Neural progenitor cell (in vitro differentiated cells): ENCODE results near the gene PLB1. TPM values are rescaled to one million over a fixed set of nuclear protein-coding genes. Genes with fewer than 3 reads are reported as not detected.

Experiments
- DNase-seq: peaks from one replicate; pipeline ENCODE4 v3.0.0-alpha.2; 2016; ENCODE audit warnings: low spot score
- H2AFZ ChIP-seq: fragments of 200-600 bp; sonication (generic); replicated peaks from 2 replicates; pipeline ENCODE4 v1.6.1; 2016; ENCODE audit warnings: antibody characterized with exemption
- H3F3A ChIP-seq: fragments of 200-600 bp; sonication (generic); 2 replicates; pipeline ENCODE4 v1.6.1; 2016; ENCODE audit warnings: antibody characterized with exemption, low read depth
- H3K27ac ChIP-seq: fragments of 200-600 bp; sonication (generic); 2 replicates; pipeline ENCODE4 v1.5.1; 2016; ENCODE audit warnings: mild to moderate bottlenecking
- H3K27me3 ChIP-seq: fragments of 200-600 bp; sonication (generic); 2 replicates; pipeline ENCODE4 v1.6.1; 2016; ENCODE audit warnings: mild to moderate bottlenecking, moderate library complexity
- H3K36me3 ChIP-seq: fragments of 200-600 bp; sonication (generic); 2 replicates; pipeline ENCODE4 v1.5.1; 2016
- H3K4me1 ChIP-seq: fragments of 200-600 bp; sonication (generic); 2 replicates; pipeline ENCODE4 v1.6.1; 2016; ENCODE audit warnings: mixed run types
- H3K4me2 ChIP-seq: fragments of 200-600 bp; sonication (generic); 2 replicates; pipeline ENCODE4 v1.6.1; 2016
- H3K4me3 ChIP-seq: fragments of 200-600 bp; sonication (generic); 2 replicates; pipeline ENCODE4 v1.5.1; 2016
- H3K79me2 ChIP-seq: fragments of 200-600 bp; sonication (generic); 2 replicates; pipeline ENCODE4 v1.6.1; 2016; ENCODE audit warnings: low read depth
- H3K9ac ChIP-seq: fragments of 200-600 bp; sonication (generic); 2 replicates; pipeline ENCODE4 v1.6.1; 2016
- H3K9me3 ChIP-seq: fragments of 200-600 bp; sonication (generic); 2 replicates; pipeline ENCODE4 v1.5.1; 2016; ENCODE audit warnings: low read depth
- H4K20me1 ChIP-seq: fragments of 200-600 bp; sonication (generic); 2 replicates; pipeline ENCODE4 v1.6.1; 2016; ENCODE audit warnings: low read depth
- H3K27ac Mint-ChIP-seq: 3 replicates; pipeline ENCODE4 v1.8.0; 2021; ENCODE audit warnings: mixed read lengths
- H3K27me3 Mint-ChIP-seq: 2 replicates; pipeline ENCODE4 v1.8.0; 2022; ENCODE audit warnings: low read depth, mild to moderate bottlenecking, inconsistent platforms, moderate library complexity, mixed read lengths; ENCODE audit not compliant: insufficient read depth
- H3K36me3 Mint-ChIP-seq: 3 replicates; pipeline ENCODE4 v1.8.0; 2021; ENCODE audit warnings: mixed read lengths
- H3K4me1 Mint-ChIP-seq: 3 replicates; pipeline ENCODE4 v1.8.0; 2021; ENCODE audit warnings: mixed read lengths
- H3K4me3 Mint-ChIP-seq: 3 replicates; pipeline ENCODE4 v1.8.0; 2021; ENCODE audit warnings: mild to moderate bottlenecking, moderate library complexity, mixed read lengths
- H3K9me3 Mint-ChIP-seq: 3 replicates; pipeline ENCODE4 v1.8.0; 2020; ENCODE audit warnings: mixed read lengths
- CTCF ChIP-seq: fragments of 200-600 bp; sonication (generic); IDR thresholded peaks from 2 replicates; pipeline ENCODE4 v1.5.1; 2017; ENCODE audit warnings: antibody characterized with exemption, mild to moderate bottlenecking
- EZH2 ChIP-seq: fragments of 200-600 bp; sonication (generic); IDR thresholded peaks from 2 replicates; pipeline ENCODE4 v1.6.1; 2017; ENCODE audit warnings: antibody characterized with exemption, mild to moderate bottlenecking, moderate library complexity
- EZH2phosphoT487 ChIP-seq: fragments of 200-600 bp; sonication (generic); IDR thresholded peaks from 2 replicates; pipeline ENCODE4 v1.6.1; 2017; ENCODE audit warnings: antibody characterized with exemption
- total RNA-seq: library from RNA; depleted of rRNA; stranded (reverse); fragments of >200 nt; gene quantifications from 2 replicates; pipeline ENCODE4 v1.2.3, GENCODE V29; 2015; ENCODE audit warnings: low replicate concordance

Gene PLB1
- total RNA-seq, 1 donor from 2014 or later = not detected

GRCh38 chr2:28654663-28655320 is 158.9 kb downstream of the PLB1 start:
- H2AFZ ChIP-seq = peak overlapping the region; percentile 13
- H3K4me1 Mint-ChIP-seq = peaks cover 33% of the 10 kb centered on the region
- no peak for DNase-seq
- TF ChIP-seq EZH2phosphoT487 (no peak), EZH2 (no peak), CTCF (no peak)
- H3K36me3 ChIP-seq = no peaks in the 10 kb centered on the region
- no peaks in the 10 kb centered on the region for H3K27me3 ChIP-seq
- no peaks in the 10 kb centered on the region for H3K9me3 ChIP-seq
- H3F3A ChIP-seq = no peaks in the 10 kb centered on the region
- no peak overlapping the region for H3K4me2 ChIP-seq
- H3K4me1 ChIP-seq = no peaks in the 10 kb centered on the region
- H3K79me2 ChIP-seq = no peaks in the 10 kb centered on the region
- H3K27ac ChIP-seq = no peak overlapping the region
- H3K9me3 Mint-ChIP-seq = no peaks in the 10 kb centered on the region
- no peak overlapping the region for H3K4me3 Mint-ChIP-seq
- H4K20me1 ChIP-seq = no peaks in the 10 kb centered on the region
- H3K36me3 Mint-ChIP-seq = no peaks in the 10 kb centered on the region
- H3K4me3 ChIP-seq = no peak overlapping the region
- H3K27me3 Mint-ChIP-seq = peaks cover 15% of the 10 kb centered on the region
- no peak overlapping the region for H3K9ac ChIP-seq
- H3K27ac Mint-ChIP-seq = no peak overlapping the region

- Histone ChIP-seq H3K79me2 (no peaks in the 10 kb centered on the region), H3K36me3 (no peaks in the 10 kb centered on the region), H3K9ac (no peak overlapping the region), H3K4me3 (no peak overlapping the region), H3K27ac (no peak overlapping the region), H2AFZ (no peak overlapping the region), H3K4me1 (no peaks in the 10 kb centered on the region), H4K20me1 (no peaks in the 10 kb centered on the region), H3K4me2 (no peak overlapping the region), H3F3A (no peaks in the 10 kb centered on the region), H3K27me3 (no peaks in the 10 kb centered on the region), H3K9me3 (no peaks in the 10 kb centered on the region)
- Mint-ChIP-seq H3K27ac (peak overlapping the region; percentile 43), H3K9me3 (no peaks in the 10 kb centered on the region), H3K4me3 (no peak overlapping the region), H3K27me3 (peaks cover 15% of the 10 kb centered on the region), H3K36me3 (no peaks in the 10 kb centered on the region), H3K4me1 (peaks cover 28% of the 10 kb centered on the region)
- no peak for DNase-seq
- TF ChIP-seq EZH2phosphoT487 (no peak), CTCF (no peak), EZH2 (no peak)
Observed at GRCh38 chr2:28656937-28657615, 161.2 kb downstream of the PLB1 start.

GRCh38 chr2:28658369-28658768 is 162.5 kb downstream of the PLB1 start:
- no peak overlapping the region for H3K27ac Mint-ChIP-seq
- Histone ChIP-seq H3K27me3 (no peaks in the 10 kb centered on the region), H3K4me1 (no peaks in the 10 kb centered on the region), H3K4me3 (no peak overlapping the region), H3K27ac (no peak overlapping the region), H4K20me1 (no peaks in the 10 kb centered on the region), H3K36me3 (no peaks in the 10 kb centered on the region), H3K9me3 (no peaks in the 10 kb centered on the region), H2AFZ (peak overlapping the region; percentile 17), H3F3A (no peaks in the 10 kb centered on the region), H3K79me2 (no peaks in the 10 kb centered on the region), H3K4me2 (no peak overlapping the region), H3K9ac (no peak overlapping the region)
- no peak for DNase-seq
- peaks cover 16% of the 10 kb centered on the region for H3K27me3 Mint-ChIP-seq
- H3K36me3 Mint-ChIP-seq = no peaks in the 10 kb centered on the region
- H3K4me3 Mint-ChIP-seq = no peak overlapping the region
- peaks cover 33% of the 10 kb centered on the region for H3K4me1 Mint-ChIP-seq
- TF ChIP-seq CTCF = no peak
- no peak for TF ChIP-seq EZH2phosphoT487
- TF ChIP-seq EZH2 = no peak
- H3K9me3 Mint-ChIP-seq = no peaks in the 10 kb centered on the region
